GM19463 (cell line): ENCODE results near the gene KLK6.

ENCODE experiments used
- ATAC-seq: cut with Tn5 transposase; IDR thresholded peaks from one replicate; pipeline ENCODE4 v1.9.1; 2021; ENCODE audit warnings: mild to moderate bottlenecking, moderate library complexity; ENCODE audit not compliant: unreplicated experiment

The KLK6 gene

GRCh38 chr19:50912727-50913716 is 56.4 kb downstream of the KLK6 start:
- no peak for ATAC-seq

DNA sequence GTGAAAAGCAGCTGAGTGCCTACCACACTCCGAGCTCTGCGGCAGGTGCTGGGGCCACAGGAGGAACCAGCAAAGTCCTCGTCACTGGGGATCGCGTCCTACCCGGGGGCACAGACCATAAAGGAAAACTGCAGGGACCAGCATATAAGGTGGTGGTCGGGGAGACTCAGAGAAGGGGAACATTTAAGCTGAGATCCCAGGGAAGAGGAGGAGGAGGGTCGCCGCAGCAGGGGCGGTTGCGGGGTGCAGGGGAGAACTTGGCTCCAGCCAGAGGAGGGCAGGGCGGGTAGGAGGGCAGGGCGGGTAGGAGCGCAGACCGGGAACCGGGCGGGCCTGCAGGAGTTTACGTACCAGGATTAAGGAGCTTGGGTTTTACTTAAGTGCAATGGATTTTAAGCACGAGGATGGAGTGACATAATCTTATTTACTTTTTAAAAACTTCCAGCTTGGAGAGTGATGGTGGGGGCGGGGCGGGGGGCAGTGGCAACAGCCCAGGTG is 57.2 kb downstream of the KLK6 start:
- no peak for ATAC-seq

DNA sequence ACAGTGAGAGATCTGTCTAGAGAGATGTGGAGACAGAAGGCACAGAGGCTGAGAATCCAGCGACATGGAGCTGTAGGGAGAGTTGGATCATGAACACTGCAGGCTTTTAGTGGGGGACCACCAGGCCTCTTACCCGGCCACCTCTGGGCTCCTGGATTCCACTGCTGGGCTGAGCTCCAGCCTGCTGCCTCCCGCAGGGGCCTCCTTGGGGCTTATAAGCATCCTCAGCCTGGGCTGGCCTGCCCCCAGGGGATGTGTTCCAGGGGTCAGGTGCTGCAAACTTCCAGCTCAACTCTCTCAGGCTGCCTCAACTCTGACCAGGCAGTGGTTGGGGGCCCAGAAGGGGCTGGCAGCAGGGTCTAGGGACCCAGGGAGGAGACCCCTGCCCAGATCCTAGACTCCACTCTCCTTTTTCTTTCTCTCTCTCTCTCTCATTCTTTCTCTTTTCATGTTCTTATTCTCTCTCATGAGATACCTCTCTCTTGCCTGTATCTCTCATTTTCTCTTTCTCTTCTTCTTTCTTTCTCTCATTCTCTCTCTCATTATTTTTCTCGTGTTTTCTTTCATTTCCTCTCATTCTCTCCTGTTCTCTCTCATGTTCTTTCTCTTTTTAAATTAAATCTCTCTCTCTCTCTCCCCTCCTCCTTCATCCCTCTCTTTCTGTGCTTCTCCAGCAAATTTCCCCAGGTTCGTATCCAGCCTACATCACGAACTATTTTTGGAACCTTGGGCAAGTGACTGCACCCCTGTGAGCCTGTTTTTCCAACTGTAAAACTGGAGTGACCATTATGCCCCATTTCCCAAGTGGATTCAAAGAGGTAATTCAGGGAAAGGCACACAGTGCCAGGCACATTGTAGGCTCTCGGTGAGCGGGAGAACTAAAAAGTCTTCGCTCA is 57.9 kb downstream of the KLK6 start, which contains the start of gene KLK4:
TSS of gene KLK4 (minus strand) at position 190 of the 896 bp plus-strand sequence. CDS start 657 bp downstream, outside the sequence.
- no peak for ATAC-seq

DNA sequence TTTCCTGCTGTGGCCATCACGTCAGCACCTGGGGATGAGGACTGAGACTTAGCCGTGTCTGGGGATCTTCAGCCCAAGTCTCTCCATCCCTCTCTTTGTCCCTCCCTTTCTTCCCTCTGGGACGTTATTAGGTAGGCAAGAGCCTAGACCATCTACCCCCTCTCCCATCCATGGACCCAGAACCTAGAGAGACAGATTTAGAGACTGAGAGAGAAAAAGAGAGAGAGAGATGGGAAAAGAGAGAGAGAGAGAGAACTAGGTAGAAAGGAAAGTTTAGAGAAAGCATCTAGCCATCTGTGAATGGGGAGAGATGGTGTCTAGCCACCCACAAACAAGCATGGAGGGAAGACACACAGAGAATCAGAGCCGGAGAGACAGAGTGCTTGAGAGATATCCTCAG is 58.7 kb downstream of the KLK6 start:
- ATAC-seq = no peak

- no peak for ATAC-seq
These were observed 59.9 kb downstream of the KLK6 start for GRCh38 chr19:50909240-50910070.
